Measurements from ENCODE around the gene PACSIN1. TPM values are rescaled to one million over a fixed set of nuclear protein-coding genes. Genes with fewer than 3 reads are reported as not detected.
A peak's percentile ranks its signal among the peaks of the same experiment; 100 is the strongest.

PACSIN1 gene
- total RNA-seq, 1 donor from 2014 or later: 11.3 TPM

DNA sequence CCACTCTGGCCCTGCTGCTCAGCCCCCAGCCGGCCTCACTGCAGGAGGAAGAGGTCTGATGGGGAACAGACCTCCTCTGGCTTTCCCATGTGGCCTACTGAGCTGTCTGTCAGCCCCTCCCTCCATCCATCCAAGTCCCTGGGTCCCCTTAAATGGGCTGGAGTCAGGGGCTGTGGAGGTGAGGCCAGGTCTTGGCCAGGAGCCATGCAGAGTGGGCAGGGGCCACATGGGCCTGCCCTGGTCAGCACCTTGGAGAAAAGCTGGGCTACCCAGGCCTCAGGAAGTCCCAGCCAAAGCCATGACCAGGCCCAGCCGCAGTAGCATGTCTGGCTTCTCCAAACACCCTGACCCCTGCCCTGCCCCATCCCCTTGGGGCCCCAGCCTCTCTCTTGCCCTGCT, 83.9 kb downstream of the PACSIN1 start:
- DNase-seq (no peak), ATAC-seq (ENCODE audit: poor library complexity) (no peak)
- intact Hi-C loops (cut with DNase I): no loop called here

DNA sequence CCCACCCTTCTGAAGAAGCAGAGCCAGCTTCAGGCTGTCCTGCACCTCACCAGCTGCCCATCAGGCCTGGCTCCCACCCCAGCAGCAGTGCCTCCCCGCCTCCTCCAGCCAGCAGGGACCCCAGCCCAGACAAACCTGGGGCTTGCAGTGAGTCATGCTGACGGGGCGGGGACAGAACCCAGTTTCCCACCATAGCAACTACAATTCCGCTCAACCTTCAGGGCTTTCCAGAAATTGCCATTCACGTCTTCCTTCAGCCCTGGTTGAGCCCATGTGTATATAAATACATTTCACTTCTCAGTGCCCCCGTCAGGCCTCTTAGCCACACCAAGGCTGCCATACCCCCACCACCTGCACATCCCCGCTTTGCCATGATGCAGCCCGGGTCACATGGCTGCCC, 85.8 kb downstream of the PACSIN1 start:
- ATAC-seq (ENCODE audit: poor library complexity) (no peak), DNase-seq (no peak)
- intact Hi-C loops (cut with DNase I): no loop called here

DNA sequence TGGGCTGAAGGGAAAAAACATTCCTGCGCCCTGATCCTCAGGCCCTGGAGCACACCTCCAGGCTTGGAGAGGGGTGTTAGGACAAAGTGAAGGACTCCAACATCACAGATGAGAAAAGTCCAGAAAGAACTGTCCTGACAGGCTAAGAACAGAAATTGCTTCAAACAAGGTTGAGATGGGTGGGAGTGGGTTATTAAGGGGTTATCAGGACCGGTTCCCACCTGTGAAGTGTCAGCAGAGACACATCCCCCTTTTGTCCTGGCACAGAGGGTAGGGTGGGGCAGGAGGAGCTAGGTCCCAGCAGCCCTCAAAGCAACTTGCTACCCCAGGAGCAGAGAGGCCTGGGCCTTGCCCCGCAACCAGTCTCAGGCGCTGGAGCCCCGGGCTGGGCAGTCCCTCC, 86.7 kb downstream of the PACSIN1 start:
- ATAC-seq (ENCODE audit: poor library complexity) (no peak), DNase-seq (no peak)
- intact Hi-C loops (cut with DNase I): no loop called here

DNA sequence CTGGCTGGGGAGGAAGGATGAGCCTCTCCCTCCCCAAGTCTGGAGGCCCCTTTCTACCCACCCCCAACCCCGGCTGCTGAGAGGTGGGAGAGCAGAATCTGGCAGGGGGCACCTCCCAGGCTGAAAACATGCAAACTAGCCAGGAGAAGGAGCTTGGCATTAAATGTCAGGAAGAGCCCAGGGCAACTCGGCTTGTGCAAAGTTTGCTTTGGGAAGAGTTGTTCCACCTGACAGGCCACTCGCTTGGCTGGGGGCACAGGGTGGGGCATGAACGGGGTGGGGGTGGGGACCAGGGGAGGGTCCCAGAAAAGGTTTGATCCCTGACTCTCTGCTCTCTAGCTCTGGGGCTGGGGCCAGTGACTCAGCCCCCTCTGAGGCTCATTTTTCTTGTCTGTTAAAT, 87.3 kb downstream of the PACSIN1 start:
- intact Hi-C loops (cut with DNase I): no loop called here
- ATAC-seq (ENCODE audit: poor library complexity) (no peak), DNase-seq (no peak)

DNA sequence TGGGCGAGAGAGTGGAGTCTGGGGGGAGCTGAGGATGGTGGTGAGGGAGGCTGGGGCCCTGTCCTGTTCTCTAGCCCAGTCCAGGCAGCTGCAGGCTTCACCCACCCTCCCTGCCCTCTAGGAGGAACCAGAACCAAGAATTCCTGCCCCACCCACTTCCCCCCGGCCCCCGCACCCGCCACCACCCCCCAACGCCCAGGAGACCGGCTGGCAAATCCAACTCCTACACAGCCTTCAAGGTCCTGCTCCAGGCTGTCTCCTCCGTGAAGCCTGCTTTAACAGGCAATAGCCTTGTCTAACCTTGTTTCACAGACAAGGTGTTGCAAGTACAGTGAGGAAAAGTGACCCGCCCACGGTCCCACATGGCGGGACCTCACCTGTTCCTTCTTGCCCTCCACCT, 87.9 kb downstream of the PACSIN1 start:
- ATAC-seq (ENCODE audit: poor library complexity): no peak
- intact Hi-C loops (cut with DNase I): no loop called here

DNA sequence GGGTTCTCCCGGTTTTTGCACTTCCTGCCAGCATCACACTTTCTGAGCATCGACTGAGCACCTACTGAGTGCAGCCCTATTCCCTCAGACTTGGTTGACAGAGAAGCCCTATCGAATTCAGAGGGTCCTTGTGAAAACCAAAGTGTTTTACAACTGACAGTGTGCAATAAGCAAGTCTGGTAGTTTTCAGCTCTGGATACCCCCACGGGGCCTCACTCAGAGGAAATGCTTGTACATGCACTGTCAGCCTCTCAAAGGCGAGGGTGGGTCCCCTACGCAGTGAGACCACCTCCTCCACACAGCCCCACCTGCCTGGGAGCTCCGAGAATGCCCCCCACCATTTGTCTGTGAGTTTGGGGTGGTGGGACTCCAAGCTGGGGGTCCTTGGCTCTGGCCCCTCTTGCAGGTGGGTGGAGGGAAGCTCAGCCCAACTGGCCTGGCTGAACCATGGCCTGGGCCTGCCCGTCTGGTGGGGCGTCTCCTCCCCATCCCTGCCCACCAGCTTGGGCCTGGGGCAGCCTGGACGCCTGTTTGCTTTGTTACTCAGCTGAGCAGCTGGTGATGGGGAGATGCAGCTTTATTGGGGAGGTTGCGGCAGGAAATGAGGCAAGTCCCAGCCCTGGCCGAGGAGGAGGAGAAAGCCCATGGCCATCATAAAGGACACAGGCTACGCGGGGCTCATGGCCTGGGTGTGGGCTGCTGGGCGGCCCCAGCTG, 88.6 kb downstream of the PACSIN1 start:
- no peak for ATAC-seq (ENCODE audit: poor library complexity)
- intact Hi-C loops (cut with DNase I): no loop called here

More for the DNA sequence above, 87.9 kb downstream of the PACSIN1 start:
- no peak for DNase-seq

DNA sequence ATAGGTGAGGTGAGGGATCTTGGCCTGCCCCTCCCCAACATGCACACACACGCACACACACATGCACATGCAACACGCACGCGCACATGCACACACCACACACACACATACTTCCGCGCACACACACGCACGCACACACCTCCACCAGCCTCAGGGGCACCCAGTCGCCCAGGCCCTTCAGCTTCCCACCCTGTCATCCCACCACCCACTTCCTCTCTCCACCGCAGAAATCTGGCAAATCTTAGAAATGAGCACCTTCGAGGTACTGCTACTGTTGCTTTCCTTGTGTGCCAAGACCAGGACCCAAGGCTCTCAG, 89.1 kb downstream of the PACSIN1 start:
- ATAC-seq (ENCODE audit: poor library complexity): no peak
- DNase-seq: no peak
- intact Hi-C loops (cut with DNase I): no loop called here

More for the DNA sequence above, 88.6 kb downstream of the PACSIN1 start:
- DNase-seq: no peak

DNA sequence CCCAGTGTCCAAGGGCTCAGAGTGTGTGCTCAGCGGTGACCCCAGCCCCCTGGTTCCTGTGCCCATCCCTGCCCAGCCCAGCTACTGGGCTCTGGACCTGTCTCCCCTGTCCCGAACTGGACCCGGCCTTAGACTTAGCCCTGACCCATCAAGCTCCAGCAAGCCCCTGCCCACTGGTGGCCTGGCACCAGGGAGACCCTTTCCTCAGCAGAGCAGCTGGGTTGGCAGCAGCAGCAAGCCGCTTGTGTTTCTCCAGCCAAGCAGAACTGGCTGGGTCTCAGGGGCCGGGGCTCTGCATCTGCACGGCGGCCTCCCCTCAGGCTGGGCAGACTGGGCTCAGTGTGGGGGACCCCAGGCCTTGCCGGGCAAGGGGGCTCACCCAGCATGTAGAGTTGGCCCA, 89.5 kb downstream of the PACSIN1 start:
- intact Hi-C loops (cut with DNase I): no loop called here
- no peak for DNase-seq
- ATAC-seq (ENCODE audit: poor library complexity): no peak

DNA sequence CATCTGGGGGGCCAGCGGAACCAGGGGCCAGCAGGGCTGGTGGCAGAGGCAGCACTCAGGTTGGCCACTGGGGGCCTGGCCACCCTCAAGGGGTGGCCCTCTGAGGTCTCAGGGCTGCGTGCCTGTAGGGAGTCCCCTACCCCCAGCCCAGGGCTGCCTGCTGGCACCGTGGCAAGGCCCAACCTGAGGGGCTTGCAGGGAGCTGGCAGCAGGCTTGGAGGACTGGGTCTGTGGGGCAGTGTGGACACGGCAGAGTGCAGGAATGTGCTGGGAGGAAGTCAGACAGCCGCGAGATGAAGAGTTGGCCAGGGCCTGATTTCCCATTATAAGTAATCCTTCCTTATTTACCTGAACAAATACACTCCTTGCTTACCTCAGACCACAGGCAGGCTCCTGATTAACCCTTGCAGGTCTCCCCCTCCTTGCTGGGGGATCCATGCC, 90.2 kb downstream of the PACSIN1 start, which contains the start of gene SPDEF:
Gene SPDEF (minus strand): TSS at position 299 of the 441 bp plus-strand sequence. CDS start 11,874 bp downstream, outside the sequence.
- intact Hi-C loops (cut with DNase I): no loop called here
- DNase-seq: no peak
- no peak for ATAC-seq (ENCODE audit: poor library complexity)

DNA sequence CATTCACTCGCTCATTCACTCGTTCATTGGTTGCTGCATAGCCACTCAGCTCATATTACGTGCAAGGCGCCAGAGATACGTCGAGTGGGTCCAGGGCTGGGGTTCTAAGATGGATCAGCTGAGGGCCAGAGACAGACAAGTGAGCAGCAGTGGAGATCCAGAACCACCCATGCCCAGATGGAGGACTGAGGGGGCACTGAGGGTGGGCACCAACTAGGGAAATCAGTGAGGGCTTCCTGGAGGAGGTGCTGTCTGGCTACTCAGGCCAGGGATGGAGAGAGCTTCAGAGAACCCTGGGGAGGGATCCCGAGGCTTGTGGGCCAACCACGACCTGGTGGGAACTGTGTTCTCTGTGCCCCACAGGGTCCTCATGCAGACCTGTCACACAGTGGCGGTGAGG, 90.6 kb downstream of the PACSIN1 start:
- ATAC-seq (ENCODE audit: poor library complexity) (no peak), DNase-seq (no peak)
- intact Hi-C loops (cut with DNase I): no loop called here

DNA sequence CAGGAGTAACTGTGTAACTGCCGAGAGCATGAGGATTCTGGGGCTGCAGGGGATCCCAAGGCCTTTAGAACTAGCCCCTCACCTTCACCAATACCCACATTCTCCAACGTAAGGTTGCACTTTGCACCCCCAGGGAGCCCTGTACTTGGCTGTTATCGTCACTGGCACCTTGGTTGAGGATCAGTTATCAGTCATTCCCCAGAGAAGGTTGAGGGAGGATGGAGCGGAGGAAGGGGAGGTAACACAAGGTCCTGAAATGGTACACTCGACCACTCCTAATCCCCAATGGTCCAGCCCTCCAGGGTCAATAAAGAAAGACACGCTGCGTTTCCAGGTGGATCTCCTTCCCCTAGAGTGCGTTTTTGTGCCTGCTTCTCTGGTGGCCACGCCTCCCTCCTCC, 91.4 kb downstream of the PACSIN1 start:
- intact Hi-C loops (cut with DNase I): no loop called here
- DNase-seq: no peak
- no peak for ATAC-seq (ENCODE audit: poor library complexity)

DNA sequence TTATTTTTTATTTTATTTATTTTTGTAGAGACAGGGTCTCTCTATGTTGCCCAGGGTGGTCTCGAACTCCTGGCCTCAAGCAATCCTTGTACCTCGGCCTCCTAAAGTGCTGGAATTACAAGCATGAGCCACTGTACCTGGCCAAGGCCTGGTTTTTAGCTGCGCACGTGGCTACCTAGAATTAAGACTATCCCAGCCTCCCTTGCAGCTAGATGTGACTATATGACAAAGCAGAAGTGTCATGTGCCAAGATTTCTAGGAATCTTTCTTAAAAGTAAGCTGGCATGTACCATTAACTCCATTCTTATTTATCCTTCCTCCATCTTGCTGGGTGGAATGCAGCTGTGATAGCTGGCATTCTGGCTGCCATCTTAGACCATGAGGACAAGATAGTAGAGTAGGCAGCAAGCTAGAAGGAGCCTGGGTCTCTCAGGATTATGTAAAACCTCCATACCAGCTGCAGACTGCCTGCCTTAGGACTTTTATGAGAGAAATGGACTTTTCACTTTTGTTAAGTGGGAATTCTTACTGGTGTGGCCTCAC, 92.4 kb downstream of the PACSIN1 start:
- DNase-seq (no peak), ATAC-seq (ENCODE audit: poor library complexity) (no peak)
- intact Hi-C loops (cut with DNase I): no loop called here

DNA sequence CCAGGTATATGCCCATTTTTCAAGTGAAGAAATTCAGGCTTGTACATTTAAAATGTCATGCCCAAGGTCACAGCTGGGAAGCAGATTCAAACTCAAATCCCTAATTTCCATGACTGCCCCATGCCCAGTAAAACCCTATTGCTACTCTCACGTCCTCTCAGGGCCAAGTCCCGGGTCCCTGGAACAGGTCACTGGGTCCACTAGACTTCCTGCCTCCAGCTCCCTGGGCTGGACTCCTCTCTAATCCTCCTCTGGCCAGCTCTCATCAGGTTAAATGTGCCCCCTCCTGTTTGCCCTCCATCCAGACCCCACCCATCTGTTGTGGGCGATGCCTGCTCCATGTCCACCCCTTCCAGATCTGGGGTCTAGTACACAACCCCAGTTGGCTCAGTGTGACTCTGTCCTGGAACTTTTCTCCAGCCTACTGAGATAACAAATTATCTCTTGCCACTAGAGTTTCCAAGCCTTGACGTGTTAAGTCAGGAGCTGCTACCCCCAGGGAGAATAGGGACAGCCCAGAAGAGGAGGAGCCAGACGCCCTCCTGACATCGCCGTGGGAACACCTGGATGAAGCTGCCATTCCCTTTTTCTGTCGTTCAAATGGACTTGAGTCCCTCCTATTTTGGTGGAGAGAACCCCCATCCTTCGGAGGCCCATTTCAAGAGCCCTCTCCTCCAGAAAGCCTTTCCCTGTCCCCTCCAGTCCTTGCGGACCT, 93.9 kb downstream of the PACSIN1 start:
- no peak for DNase-seq
- intact Hi-C loops (cut with DNase I): no loop called here
- no peak for ATAC-seq (ENCODE audit: poor library complexity)

DNA sequence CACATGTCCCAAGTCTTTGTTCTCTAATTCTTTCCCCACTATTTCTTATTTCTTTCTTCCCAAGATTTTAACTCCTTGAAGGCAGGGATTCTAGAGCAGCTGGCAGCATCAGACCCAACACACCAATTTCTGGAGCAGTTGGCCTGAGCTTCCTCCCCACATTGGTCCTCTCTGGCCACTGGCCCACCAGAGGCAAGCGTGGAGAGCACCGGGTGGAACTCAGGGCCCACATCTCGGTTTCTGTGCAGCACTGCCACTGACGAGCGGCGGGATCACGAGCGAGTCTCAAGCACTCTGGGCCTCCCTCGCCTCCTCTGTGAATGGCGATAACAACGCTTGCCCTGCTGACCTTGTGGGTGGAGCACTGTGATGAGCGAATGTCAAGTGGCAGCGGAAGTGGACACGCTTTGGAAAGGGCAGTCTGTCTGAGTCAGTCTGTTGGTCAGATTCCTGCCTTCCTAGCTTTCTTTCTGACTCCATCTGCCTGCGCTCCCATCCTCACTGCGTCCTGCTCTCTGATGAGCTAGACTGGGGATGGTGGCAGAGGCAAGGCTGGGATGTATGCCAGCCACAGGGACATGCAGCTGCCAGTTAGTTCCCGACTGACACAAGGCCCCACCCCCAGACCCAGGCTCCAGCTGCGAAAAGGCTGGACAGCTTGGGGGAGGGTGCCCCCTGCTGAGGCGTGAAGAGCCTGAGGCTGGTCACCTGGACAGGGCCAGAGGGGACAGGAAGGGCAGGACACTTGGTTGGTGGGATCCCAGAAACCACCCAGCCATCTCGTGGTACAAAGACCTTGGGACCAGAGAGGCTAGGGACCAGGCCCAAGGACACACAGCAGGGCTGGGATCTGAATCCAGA, 94.7 kb downstream of the PACSIN1 start:
- ATAC-seq (ENCODE audit: poor library complexity) (peak; percentile 71), DNase-seq (peak; percentile 58)
- intact Hi-C loops (cut with DNase I): no loop called here

DNA sequence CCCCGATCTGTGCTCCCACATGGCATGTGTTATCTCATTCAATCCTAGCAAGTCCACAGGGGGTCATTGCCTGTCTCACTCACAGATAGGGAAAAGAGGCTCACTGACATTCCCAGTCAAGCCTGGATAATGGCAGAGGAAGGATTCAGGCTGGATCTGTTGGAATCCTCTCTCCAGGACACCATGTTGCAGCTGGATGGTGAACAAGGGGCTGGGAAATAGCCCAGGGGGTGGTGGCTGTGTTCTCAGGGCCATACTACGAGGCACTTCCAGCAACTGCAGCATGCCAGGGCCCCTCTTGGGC, 95.3 kb downstream of the PACSIN1 start:
- DNase-seq (no peak), ATAC-seq (ENCODE audit: poor library complexity) (no peak)
- intact Hi-C loops (cut with DNase I): no loop called here

DNA sequence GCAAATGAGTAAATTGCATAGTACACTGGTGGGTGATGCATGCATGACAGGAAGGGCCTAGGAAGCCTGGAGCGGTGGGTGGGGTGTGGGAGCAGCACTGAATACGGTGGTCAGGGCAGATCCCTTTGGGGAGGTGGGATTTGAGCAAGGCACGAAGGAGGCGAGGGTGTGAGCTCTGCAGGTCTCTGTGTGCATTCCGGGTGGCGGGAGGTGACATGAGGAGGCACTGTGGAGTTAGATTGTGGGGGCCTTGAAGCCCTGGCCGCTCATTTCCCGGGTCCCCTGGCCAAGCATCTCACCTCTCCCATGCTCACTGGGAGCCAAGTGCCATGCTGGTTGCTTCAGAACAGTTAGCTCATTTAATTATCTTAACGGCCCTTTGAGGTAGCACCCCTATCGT, 96.5 kb downstream of the PACSIN1 start:
- intact Hi-C loops (cut with DNase I): no loop called here

DNA sequence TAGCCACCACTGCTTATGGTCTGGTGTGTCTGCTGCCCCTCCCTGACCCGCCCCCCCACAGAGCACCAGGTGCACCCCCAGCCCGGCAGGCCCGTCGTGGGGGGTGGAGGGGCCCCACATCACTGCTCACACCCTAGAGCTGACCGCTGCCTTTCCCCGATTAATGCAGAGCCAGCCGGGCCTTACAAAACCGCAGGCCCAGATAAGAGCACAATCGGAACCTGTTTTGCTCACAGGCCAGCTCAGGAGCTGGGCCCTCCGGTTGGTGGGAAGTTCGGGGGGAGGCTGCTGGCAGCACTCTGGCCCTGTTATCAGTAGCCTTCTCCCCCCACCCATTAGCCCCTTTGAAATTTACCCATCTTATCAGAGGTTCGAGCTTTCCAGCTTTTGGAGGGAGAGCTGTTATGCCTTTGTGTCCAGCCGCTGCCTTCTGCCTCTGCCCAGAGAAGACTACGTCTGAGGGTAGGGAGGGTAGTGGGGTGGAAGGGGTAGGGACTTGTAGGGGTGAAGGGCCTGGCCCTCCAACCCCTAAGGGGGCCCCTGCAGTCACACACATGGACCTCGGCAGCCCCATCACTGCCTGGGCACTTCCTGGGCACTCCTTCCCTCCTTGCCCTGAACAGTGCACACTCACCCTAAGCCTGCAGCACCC, 97.1 kb downstream of the PACSIN1 start:
- DNase-seq (no peak), ATAC-seq (ENCODE audit: poor library complexity) (no peak)
- intact Hi-C loops (cut with DNase I): no loop called here

More for the DNA sequence above, 96.5 kb downstream of the PACSIN1 start:
- no peak for DNase-seq
- ATAC-seq (ENCODE audit: poor library complexity): no peak

DNA sequence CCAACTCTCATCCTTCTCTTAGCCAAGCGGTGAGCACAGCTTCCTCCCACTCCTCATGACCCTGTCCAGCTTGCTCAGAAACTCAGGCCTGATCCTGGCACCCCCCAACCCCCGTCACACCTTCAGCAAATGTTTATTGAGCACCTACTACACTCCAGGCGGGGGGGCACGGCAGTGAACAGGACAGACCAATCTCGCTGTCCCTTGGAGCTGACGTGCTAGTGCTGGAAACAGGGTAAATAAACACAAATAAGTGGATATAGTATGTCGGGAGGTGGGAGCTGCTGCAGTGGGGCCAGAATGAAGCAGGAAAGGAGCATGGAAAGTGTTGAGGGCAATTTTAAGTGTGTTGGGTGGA, 97.6 kb downstream of the PACSIN1 start:
- intact Hi-C loops (cut with DNase I): no loop called here
- ATAC-seq (ENCODE audit: poor library complexity) (no peak), DNase-seq (no peak)

DNA sequence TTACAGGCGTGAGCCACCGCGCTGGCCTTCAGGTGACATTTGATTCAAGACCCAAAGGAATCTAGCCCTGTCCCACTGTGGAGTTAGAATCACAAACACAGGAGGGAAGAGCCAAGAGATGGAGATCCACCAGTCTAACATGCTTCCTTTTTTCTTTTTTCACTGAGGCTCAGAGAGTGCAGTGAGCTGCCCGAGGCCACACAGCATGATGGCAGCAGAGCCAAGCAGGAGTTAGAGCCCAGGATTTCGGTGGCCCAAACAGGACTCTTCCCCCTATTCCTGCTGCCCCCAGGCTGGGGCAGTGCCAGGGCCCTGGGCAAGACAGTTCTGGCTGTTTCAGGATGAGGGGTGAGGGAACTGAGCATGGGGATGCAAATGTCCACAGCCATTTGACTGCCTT, 98.3 kb downstream of the PACSIN1 start:
- DNase-seq: no peak
- intact Hi-C loops (cut with DNase I): no loop called here
- no peak for ATAC-seq (ENCODE audit: poor library complexity)
